HepG2 (cell line): ENCODE data around the gene TUBG1. TPM values are rescaled to one million over a fixed set of nuclear protein-coding genes. Genes with fewer than 3 reads are reported as not detected.

Source experiments
- ATRX ChIP-seq: sonication (generic); formaldehyde crosslinking; IDR thresholded peaks from 2 replicates; pipeline ENCODE4 v1.4.0; 2020; ENCODE audit warnings: missing genetic modification reagents, borderline replicate concordance
- BCLAF1 ChIP-seq: fragments of 450-650 bp; IDR thresholded peaks from 2 replicates; pipeline ENCODE4 v1.6.1; 2017; ENCODE audit warnings: mild to moderate bottlenecking
- CENPX ChIP-seq: sonication (generic); formaldehyde crosslinking; IDR thresholded peaks from 2 replicates; pipeline ENCODE4 v1.9.0; 2021; ENCODE audit warnings: mild to moderate bottlenecking, missing genetic modification reagents, moderate library complexity
- DNMT3B ChIP-seq: conservative IDR thresholded peaks from 2 replicates; pipeline ENCODE4 v1.6.1; 2016; ENCODE audit warnings: missing biosample characterization, control low read depth
- EP300 ChIP-seq, 3 experiments: sonication (generic) in 1 of 3; formaldehyde crosslinking in 1 of 3; IDR thresholded peaks; 2 replicates each; pipeline versions ENCODE4 v1.5.1 to v1.6.1; 2011 to 2020; ENCODE audit warnings: low read depth in 2 of 3, low read length in 2 of 3, borderline replicate concordance in 1 of 3, improper control_type of control experiment in 1 of 3, mild to moderate bottlenecking in 1 of 3, missing genetic modification reagents in 1 of 3, moderate library complexity in 1 of 3
- GLMP ChIP-seq: sonication (generic); formaldehyde crosslinking; IDR thresholded peaks from 2 replicates; pipeline ENCODE4 v1.9.0; 2021; ENCODE audit warnings: missing genetic modification reagents, mild to moderate bottlenecking, borderline replicate concordance
- HNRNPL ChIP-seq: fragments of 200-400 bp; formaldehyde crosslinking; IDR thresholded peaks from 2 replicates; pipeline ENCODE4 v1.6.1; 2017; ENCODE audit warnings: mild to moderate bottlenecking, low read depth, low read length
- ISL2 ChIP-seq: sonication (generic); formaldehyde crosslinking; IDR thresholded peaks from 2 replicates; pipeline ENCODE4 v1.5.0; 2020; ENCODE audit warnings: missing genetic modification reagents
- MEIS1 ChIP-seq: sonication (generic); formaldehyde crosslinking; IDR thresholded peaks from 2 replicates; pipeline ENCODE4 v1.9.0; 2021; ENCODE audit warnings: mild to moderate bottlenecking, missing genetic modification reagents, moderate library complexity, borderline replicate concordance
- NPAS2 ChIP-seq: sonication (generic); formaldehyde crosslinking; IDR thresholded peaks from 2 replicates; pipeline ENCODE4 v1.8.0; 2022; ENCODE audit warnings: mild to moderate bottlenecking, missing genetic modification reagents, borderline replicate concordance
- NR0B2 ChIP-seq: sonication (generic); formaldehyde crosslinking; IDR thresholded peaks from 2 replicates; pipeline ENCODE4 v1.4.0; 2020; ENCODE audit warnings: mild to moderate bottlenecking, missing genetic modification reagents
- SNAPC2 ChIP-seq: sonication (generic); formaldehyde crosslinking; IDR thresholded peaks from 2 replicates; pipeline ENCODE4 v1.8.1; 2022; ENCODE audit warnings: mild to moderate bottlenecking, missing genetic modification reagents
- SRSF1 ChIP-seq: fragments of 200-400 bp; formaldehyde crosslinking; optimal IDR thresholded peaks from 2 replicates; pipeline ENCODE3; 2017; ENCODE audit warnings: mild to moderate bottlenecking, low read depth, low read length, moderate library complexity
- ZFAT ChIP-seq: sonication (generic); formaldehyde crosslinking; conservative IDR thresholded peaks from 2 replicates; pipeline ENCODE4 v1.8.1; 2023; ENCODE audit warnings: missing genetic modification reagents, inconsistent platforms
- ZFX ChIP-seq: sonication (generic); formaldehyde crosslinking; IDR thresholded peaks from 2 replicates; pipeline ENCODE4 v1.4.0; 2020; ENCODE audit warnings: mild to moderate bottlenecking, low read depth, missing genetic modification reagents, moderate library complexity
- ZNF703 ChIP-seq: sonication (generic); formaldehyde crosslinking; IDR thresholded peaks from 2 replicates; pipeline ENCODE4 v1.5.1; 2020; ENCODE audit warnings: missing genetic modification reagents, mild to moderate bottlenecking, moderate library complexity, borderline replicate concordance
- polyA plus RNA-seq, 8 experiments: library from polyadenylated mRNA; depleted of rRNA in 3 of 8; stranded (reverse) in 7 of 8; unstranded in 1 of 8; fragments of >200 nt; fragmentation: Illumina TruSeq in 4 of 8; extraction: Trizol in 4 of 8; gene quantifications; 2 replicates each; pipeline versions ENCODE4 v1.2.1 to v1.2.3, GENCODE V29; 2011 to 2016; ENCODE audit warnings: low read depth in 4 of 8, missing spikeins in 1 of 8, mixed read lengths in 1 of 8; ENCODE audit not compliant: insufficient read depth in 1 of 8
- total RNA-seq, 5 experiments: library from RNA; depleted of rRNA; stranded (reverse); fragments of >200 nt; fragmentation: Illumina TruSeq; extraction: Trizol; gene quantifications; 2 replicates each; pipeline ENCODE4 v1.2.3, GENCODE V29; 2016; ENCODE audit warnings: low read depth in 1 of 5
- TF ChIP-seq, protein P1 (sequence below): sonication (generic); formaldehyde crosslinking; IDR thresholded peaks from 2 replicates; pipeline ENCODE4 v1.4.0; 2020; ENCODE audit warnings: low read depth, missing genetic modification reagents

The TUBG1 gene
- total and polyA plus RNA-seq, 2 of the 13 experiments (the other 11 are each of a cell fraction or from before 2014, with no cell fraction given), result 74.1 to 137 TPM

- 0 out of 2 replicates have a peak, but pooled peaks have one; percentile 0 for TF ChIP-seq ZFAT (CRISPR knock-in tag)
- TF ChIP-seq, protein P1, sequence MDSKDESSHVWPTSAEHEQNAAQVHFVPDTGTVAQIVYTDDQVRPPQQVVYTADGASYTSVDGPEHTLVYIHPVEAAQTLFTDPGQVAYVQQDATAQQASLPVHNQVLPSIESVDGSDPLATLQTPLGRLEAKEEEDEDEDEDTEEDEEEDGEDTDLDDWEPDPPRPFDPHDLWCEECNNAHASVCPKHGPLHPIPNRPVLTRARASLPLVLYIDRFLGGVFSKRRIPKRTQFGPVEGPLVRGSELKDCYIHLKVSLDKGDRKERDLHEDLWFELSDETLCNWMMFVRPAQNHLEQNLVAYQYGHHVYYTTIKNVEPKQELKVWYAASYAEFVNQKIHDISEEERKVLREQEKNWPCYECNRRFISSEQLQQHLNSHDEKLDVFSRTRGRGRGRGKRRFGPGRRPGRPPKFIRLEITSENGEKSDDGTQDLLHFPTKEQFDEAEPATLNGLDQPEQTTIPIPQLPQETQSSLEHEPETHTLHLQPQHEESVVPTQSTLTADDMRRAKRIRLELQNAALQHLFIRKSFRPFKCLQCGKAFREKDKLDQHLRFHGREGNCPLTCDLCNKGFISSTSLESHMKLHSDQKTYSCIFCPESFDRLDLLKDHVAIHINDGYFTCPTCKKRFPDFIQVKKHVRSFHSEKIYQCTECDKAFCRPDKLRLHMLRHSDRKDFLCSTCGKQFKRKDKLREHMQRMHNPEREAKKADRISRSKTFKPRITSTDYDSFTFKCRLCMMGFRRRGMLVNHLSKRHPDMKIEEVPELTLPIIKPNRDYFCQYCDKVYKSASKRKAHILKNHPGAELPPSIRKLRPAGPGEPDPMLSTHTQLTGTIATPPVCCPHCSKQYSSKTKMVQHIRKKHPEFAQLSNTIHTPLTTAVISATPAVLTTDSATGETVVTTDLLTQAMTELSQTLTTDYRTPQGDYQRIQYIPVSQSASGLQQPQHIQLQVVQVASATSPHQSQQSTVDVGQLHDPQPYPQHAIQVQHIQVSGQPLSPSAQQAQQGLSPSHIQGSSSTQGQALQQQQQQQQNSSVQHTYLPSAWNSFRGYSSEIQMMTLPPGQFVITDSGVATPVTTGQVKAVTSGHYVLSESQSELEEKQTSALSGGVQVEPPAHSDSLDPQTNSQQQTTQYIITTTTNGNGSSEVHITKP (CRISPR knock-in tag), result no peak
- peak; percentile 71 for TF ChIP-seq SRSF1
- TF ChIP-seq MEIS1 (CRISPR knock-in tag), result peak; percentile 94
- no peak for TF ChIP-seq BCLAF1
- no peak for TF ChIP-seq CENPX (CRISPR knock-in tag)
- TF ChIP-seq ISL2 (CRISPR knock-in tag), result peak; percentile 55; the same call in 1 of the 2 replicates
- no peak for TF ChIP-seq ATRX
- TF ChIP-seq SNAPC2 (CRISPR knock-in tag), result peak; percentile 96
- 0 out of 2 replicates have a peak, but pooled peaks have one; percentile 33 for TF ChIP-seq DNMT3B
- TF ChIP-seq NPAS2 (CRISPR knock-in tag), result no peak
- no peak; a peak in 2 of 4 replicates for TF ChIP-seq EP300 (IDR thresholded peaks at IDR 0.05; ENCODE audit: low read depth in 2 of 2, low read length in 2 of 2)
- peak; percentile 78 for TF ChIP-seq EP300 (CRISPR knock-in tag; IDR thresholded peaks at IDR 0.05; ENCODE audit: borderline replicate concordance)
- no peak for TF ChIP-seq GLMP (CRISPR knock-in tag)
- peak; percentile 93 for TF ChIP-seq ZFX (CRISPR knock-in tag)
- TF ChIP-seq HNRNPL, result no peak; the same call in 1 of the 2 replicates
- peak; percentile 83; the same call in 1 of the 2 replicates for TF ChIP-seq NR0B2 (CRISPR knock-in tag)
- TF ChIP-seq ZNF703 (CRISPR knock-in tag), result peak; percentile 40; the same call in 1 of the 2 replicates
Observed at GRCh38 chr17:42566883-42567573, 42.5 kb upstream of the TUBG1 start, which contains the start of gene MLX (continued).
